Activated B cell treated with CpG ODN at 0.5 μM for 24 hours (primary cell): ENCODE data around the gene PPEF1. TPM values are rescaled to one million over a fixed set of nuclear protein-coding genes. Genes with fewer than 3 reads are reported as not detected.

Experiments
- ATAC-seq: fragments of 200-7000 bp; cut with Tn5 transposase; one replicate; pipeline ENCODE4 v1.10.0; 2021; ENCODE audit warnings: low read depth, mild to moderate bottlenecking, moderate library complexity
- CTCF ChIA-PET: fragments of 350-600 bp; sonication (Branson Sonifier 250); formaldehyde crosslinking; loops from one replicate; lab custom pipeline; 2021; ENCODE audit warnings: antibody characterized with exemption; lab: Charles Lee
- POLR2A ChIA-PET: fragments of 350-600 bp; sonication (Branson Sonifier 250); formaldehyde crosslinking; loops from one replicate; lab custom pipeline; 2021; ENCODE audit warnings: antibody characterized with exemption; lab: Charles Lee
- DNase-seq: peaks from one replicate; pipeline ENCODE4 v3.0.0; 2022
- H3K27ac Mint-ChIP-seq: one replicate; pipeline ENCODE4 v1.8.0; 2020; ENCODE audit warnings: mixed read lengths
- H3K27me3 Mint-ChIP-seq: one replicate; pipeline ENCODE4 v1.8.0; 2021; ENCODE audit warnings: mixed read lengths
- H3K36me3 Mint-ChIP-seq: one replicate; pipeline ENCODE4 v1.8.0; 2021; ENCODE audit warnings: low read depth, mixed read lengths
- H3K4me1 Mint-ChIP-seq: one replicate; pipeline ENCODE4 v1.8.0; 2021; ENCODE audit warnings: mixed read lengths
- H3K4me3 Mint-ChIP-seq: one replicate; pipeline ENCODE4 v1.8.0; 2020; ENCODE audit warnings: mild to moderate bottlenecking, mixed read lengths
- H3K9me3 Mint-ChIP-seq: one replicate; pipeline ENCODE4 v1.8.0; 2020; ENCODE audit warnings: mixed read lengths
- intact Hi-C: fragments of 100-400 bp; cut with micrococcal nuclease; formaldehyde crosslinking; loops from one replicate; pipeline ENCODE4 v1.15.1; 2024
- total RNA-seq: library from RNA; stranded (reverse); gene quantifications from 2 replicates; pipeline ENCODE4 v1.2.3, GENCODE V29; 2022
- TF ChIP-seq, protein P1 (sequence below): fragments of 200-600 bp; IDR thresholded peaks from one replicate; pipeline ENCODE4 v1.8.0; 2022; ENCODE audit warnings: antibody characterized with exemption, mild to moderate bottlenecking

The PPEF1 gene
- total RNA-seq, 1 donor from 2014 or later: not detected

DNA sequence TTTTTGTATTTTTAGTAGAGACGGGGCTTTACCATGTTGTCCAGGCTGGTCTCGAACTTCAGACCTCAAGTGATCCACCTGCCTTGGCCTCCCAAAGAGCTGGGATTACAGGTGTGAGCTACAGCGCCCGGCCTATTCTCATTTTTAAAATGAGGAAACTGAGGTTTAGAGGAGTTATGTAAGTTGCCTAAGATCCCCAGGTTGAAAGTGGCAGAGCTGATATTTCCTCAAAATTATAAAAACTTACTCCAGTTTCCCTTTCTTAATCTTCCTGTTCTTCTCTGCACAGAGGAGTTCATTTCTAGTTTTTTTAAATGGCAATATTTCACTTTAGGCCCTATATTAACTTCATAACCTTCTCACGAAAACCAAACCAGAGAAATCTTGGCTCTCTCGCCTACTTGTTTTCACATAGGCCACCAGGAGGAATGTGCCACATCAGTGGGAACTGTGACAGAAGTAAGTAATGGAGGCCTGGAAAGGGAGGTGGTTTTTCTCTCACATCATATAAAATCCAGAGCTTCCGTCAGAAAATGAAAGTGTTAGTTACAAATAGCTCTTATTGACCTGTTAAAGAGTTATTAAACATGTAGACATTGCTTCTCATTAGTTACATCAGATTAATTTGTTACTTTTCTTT lies 19.5 kb upstream of the PPEF1 start:
- Mint-ChIP-seq H3K27me3 (no peaks in the 10 kb centered on the region), H3K4me3 (no peak overlapping the region), H3K4me1 (peaks cover 1% of the 10 kb centered on the region), H3K9me3 (no peaks in the 10 kb centered on the region), H3K36me3 (no peaks in the 10 kb centered on the region), H3K27ac (no peak overlapping the region)
- DNase-seq (no peak), ATAC-seq (no peak)
- ChIA-PET POLR2A (no interaction called here), CTCF (no interaction called here)
- TF ChIP-seq, protein P1, sequence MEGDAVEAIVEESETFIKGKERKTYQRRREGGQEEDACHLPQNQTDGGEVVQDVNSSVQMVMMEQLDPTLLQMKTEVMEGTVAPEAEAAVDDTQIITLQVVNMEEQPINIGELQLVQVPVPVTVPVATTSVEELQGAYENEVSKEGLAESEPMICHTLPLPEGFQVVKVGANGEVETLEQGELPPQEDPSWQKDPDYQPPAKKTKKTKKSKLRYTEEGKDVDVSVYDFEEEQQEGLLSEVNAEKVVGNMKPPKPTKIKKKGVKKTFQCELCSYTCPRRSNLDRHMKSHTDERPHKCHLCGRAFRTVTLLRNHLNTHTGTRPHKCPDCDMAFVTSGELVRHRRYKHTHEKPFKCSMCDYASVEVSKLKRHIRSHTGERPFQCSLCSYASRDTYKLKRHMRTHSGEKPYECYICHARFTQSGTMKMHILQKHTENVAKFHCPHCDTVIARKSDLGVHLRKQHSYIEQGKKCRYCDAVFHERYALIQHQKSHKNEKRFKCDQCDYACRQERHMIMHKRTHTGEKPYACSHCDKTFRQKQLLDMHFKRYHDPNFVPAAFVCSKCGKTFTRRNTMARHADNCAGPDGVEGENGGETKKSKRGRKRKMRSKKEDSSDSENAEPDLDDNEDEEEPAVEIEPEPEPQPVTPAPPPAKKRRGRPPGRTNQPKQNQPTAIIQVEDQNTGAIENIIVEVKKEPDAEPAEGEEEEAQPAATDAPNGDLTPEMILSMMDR: no peak
- intact Hi-C loops: no loop called here

DNA sequence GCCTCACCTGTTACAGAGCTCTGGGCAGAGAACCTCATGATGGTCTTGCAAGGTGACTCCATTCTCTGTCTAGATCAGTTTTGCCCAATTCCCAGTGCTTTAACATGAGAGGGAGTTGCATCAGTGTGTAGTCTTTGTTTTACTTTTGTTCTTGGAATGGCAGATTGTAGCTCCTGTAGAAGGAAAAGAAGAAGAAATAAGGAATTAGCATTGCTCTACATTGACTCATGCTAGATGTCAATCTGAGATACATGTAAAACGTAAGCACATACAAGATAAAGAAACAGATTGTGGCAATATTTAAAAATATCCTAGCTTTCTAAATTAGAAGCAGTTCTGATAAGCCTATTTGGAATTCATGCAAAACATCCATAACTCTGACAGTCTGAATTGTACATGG lies 16.0 kb upstream of the PPEF1 start:
- no peak for DNase-seq
- H3K27ac Mint-ChIP-seq: no peak overlapping the region
- no peak for ATAC-seq
- ChIA-PET POLR2A (no interaction called here), CTCF (no interaction called here)
- TF ChIP-seq, protein P1: no peak
- H3K27me3 Mint-ChIP-seq: no peaks in the 10 kb centered on the region
- no peaks in the 10 kb centered on the region for H3K4me1 Mint-ChIP-seq
- intact Hi-C loops: no loop called here
- H3K9me3 Mint-ChIP-seq: no peaks in the 10 kb centered on the region
- H3K36me3 Mint-ChIP-seq: no peaks in the 10 kb centered on the region
- H3K4me3 Mint-ChIP-seq: no peak overlapping the region

DNA sequence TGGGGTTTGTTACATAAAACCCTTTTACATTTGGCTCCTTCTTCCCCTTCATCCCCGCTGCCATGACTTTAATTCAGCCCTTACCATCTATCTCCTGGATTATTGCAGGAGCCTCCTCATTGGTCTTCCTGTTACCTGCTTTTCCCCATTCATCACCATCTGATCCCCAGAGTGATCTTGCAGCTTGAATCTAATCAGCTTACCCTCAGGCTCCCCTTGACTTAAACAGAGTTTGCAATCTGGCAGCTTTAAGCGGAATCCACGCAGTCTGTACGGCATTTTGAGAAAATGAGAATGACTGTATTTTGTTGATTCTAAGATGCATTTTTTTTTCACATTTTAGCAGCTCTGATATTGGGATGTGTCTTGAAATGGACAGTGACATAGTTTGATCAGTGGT lies 14.9 kb upstream of the PPEF1 start:
- TF ChIP-seq, protein P1: no peak
- DNase-seq: no peak
- no peaks in the 10 kb centered on the region for H3K9me3 Mint-ChIP-seq
- H3K4me3 Mint-ChIP-seq: no peak overlapping the region
- ChIA-PET CTCF (no interaction called here), POLR2A (no interaction called here)
- no peaks in the 10 kb centered on the region for H3K36me3 Mint-ChIP-seq
- H3K27ac Mint-ChIP-seq: no peak overlapping the region
- intact Hi-C loops: no loop called here
- peaks cover under 1% of the 10 kb centered on the region for H3K27me3 Mint-ChIP-seq
- H3K4me1 Mint-ChIP-seq: no peaks in the 10 kb centered on the region
- no peak for ATAC-seq

DNA sequence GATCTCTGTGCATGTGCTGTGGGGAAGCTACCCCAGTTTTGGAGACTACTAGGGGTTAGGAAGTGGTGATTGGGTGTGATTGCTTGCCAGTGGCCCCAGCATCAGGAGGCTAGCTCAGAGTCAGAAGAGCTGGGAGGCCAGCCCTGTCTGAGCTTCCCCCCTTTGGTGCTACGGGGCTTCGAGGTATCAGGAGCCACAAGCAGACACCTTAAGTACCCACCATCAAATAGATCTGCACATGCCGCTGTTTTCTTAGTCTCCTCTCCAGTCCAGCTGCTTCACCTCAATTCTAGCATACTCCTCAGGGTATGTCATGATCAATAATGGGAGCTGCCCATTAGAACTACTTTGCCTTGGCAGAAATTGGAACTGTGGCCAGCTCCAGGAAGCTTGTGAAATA lies 10.8 kb upstream of the PPEF1 start:
- Mint-ChIP-seq H3K27ac (no peak overlapping the region), H3K4me3 (no peak overlapping the region), H3K36me3 (no peaks in the 10 kb centered on the region), H3K27me3 (peaks cover 5% of the 10 kb centered on the region), H3K9me3 (no peaks in the 10 kb centered on the region), H3K4me1 (no peaks in the 10 kb centered on the region)
- no peak for DNase-seq
- intact Hi-C loops: no loop called here
- TF ChIP-seq, protein P1: no peak
- ChIA-PET POLR2A (no interaction called here), CTCF (no interaction called here)
- no peak for ATAC-seq

DNA sequence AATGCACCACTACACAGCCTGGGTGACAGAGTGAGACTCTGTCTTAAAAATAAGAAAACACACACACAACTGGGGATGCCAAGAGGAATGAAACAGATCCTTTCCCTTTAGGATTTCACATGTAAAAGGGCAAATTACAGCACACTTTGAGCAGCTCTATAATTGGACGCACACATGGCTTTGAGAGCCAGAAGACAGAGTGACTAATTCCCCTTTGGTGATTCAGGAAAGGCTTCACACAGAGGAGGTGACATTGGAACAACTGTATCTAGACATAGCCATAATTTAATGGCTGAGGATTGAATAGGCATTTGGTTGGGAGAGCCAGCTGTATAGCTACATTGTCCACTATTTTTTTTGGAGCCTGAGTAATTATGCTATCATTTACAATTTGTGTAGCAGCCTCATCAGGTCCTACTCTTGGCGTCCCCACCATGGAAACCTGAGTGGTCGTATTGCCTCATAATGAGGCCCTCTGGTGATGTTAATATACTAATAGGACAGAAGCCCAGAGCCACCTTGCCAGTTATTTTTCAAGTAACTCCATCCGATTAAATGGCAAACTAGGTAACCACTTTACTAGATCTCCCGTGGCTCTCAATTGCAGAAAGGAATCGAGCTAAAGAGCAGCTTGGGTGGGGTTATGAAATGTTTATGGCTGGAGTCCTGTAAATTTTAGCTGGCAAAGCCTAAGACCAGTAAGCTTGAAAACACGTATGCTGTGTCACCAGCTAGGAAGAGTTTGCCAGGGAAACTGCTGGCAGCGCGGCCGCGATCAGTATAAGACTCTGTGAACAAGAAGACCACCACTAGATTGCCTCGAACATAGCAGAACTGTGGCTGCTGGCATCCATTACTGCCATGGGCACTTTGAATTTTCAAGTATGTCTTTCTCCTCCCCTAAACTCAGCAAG lies 8.5 kb upstream of the PPEF1 start:
- intact Hi-C loops: no loop called here
- Mint-ChIP-seq H3K27ac (no peak overlapping the region), H3K9me3 (no peaks in the 10 kb centered on the region), H3K36me3 (no peaks in the 10 kb centered on the region), H3K4me3 (no peak overlapping the region), H3K27me3 (peaks cover 5% of the 10 kb centered on the region), H3K4me1 (no peaks in the 10 kb centered on the region)
- POLR2A ChIA-PET: no interaction called here
- ATAC-seq (no peak), DNase-seq (no peak)
- TF ChIP-seq, protein P1: no peak
- CTCF ChIA-PET: no interaction called here
